IMR-90 (cell line): ENCODE results near the gene CYFIP2.

ENCODE experiments used
- BHLHE40 ChIP-seq: fragments of 150-350 bp; IDR thresholded peaks from 2 replicates; pipeline ENCODE4 v1.6.1; 2016; ENCODE audit warnings: mild to moderate bottlenecking, low read depth, low read length
- CEBPB ChIP-seq: IDR thresholded peaks from 2 replicates; pipeline ENCODE4 v1.6.1; 2012; ENCODE audit warnings: low read depth, low read length, improper control_type of control experiment
- CHD1 ChIP-seq: IDR thresholded peaks from 2 replicates; pipeline ENCODE4 v1.6.1; 2012; ENCODE audit warnings: low read depth, low read length, improper control_type of control experiment
- FOS ChIP-seq: fragments of 150-350 bp; IDR thresholded peaks from 2 replicates; pipeline ENCODE4 v1.6.1; 2016; ENCODE audit warnings: low read depth, low read length
- MAFK ChIP-seq: IDR thresholded peaks from 2 replicates; pipeline ENCODE4 v1.6.1; 2012; ENCODE audit warnings: low read depth, low read length, improper control_type of control experiment
- MXI1 ChIP-seq: IDR thresholded peaks from 2 replicates; pipeline ENCODE4 v1.6.1; 2012; ENCODE audit warnings: low read depth, mild to moderate bottlenecking, low read length, moderate library complexity, borderline replicate concordance
- POLR2A ChIP-seq: IDR thresholded peaks from 2 replicates; pipeline ENCODE4 v1.6.1; 2012; ENCODE audit warnings: mild to moderate bottlenecking, low read depth, low read length
- RAD21 ChIP-seq: IDR thresholded peaks from 2 replicates; pipeline ENCODE4 v1.6.1; 2012; ENCODE audit warnings: low read length, improper control_type of control experiment
- RCOR1 ChIP-seq: IDR thresholded peaks from 2 replicates; pipeline ENCODE4 v1.6.1; 2012; ENCODE audit warnings: mild to moderate bottlenecking, low read length, improper control_type of control experiment; ENCODE audit not compliant: insufficient replicate concordance
- RFX5 ChIP-seq: IDR thresholded peaks from 2 replicates; pipeline ENCODE4 v1.8.0; 2012; ENCODE audit warnings: low read depth, mild to moderate bottlenecking, low read length, moderate library complexity
- SMC3 ChIP-seq: fragments of 150-350 bp; IDR thresholded peaks from 2 replicates; pipeline ENCODE4 v1.6.1; 2016; ENCODE audit warnings: low read depth, mild to moderate bottlenecking, antibody characterized with exemption, low read length, moderate library complexity
- USF2 ChIP-seq: fragments of 150-350 bp; IDR thresholded peaks from 2 replicates; pipeline ENCODE4 v1.6.1; 2017; ENCODE audit warnings: mild to moderate bottlenecking, antibody characterized with exemption, low read length, low read depth
- TF ChIP-seq, protein P1 (sequence below): conservative IDR thresholded peaks from 2 replicates; pipeline ENCODE4 v1.5.1; 2012; ENCODE audit warnings: mild to moderate bottlenecking, low read depth, low read length, improper control_type of control experiment
- TF ChIP-seq, protein P2 (sequence below): fragments of 150-350 bp; IDR thresholded peaks from 2 replicates; pipeline ENCODE4 v1.6.1; 2016; ENCODE audit warnings: low read depth, mild to moderate bottlenecking, low read length, moderate library complexity, borderline replicate concordance

GRCh38 chr5:157301066-157301465 lies 35.1 kb downstream of the CYFIP2 start:
- TF ChIP-seq SMC3, result no peak
- TF ChIP-seq, protein P1, sequence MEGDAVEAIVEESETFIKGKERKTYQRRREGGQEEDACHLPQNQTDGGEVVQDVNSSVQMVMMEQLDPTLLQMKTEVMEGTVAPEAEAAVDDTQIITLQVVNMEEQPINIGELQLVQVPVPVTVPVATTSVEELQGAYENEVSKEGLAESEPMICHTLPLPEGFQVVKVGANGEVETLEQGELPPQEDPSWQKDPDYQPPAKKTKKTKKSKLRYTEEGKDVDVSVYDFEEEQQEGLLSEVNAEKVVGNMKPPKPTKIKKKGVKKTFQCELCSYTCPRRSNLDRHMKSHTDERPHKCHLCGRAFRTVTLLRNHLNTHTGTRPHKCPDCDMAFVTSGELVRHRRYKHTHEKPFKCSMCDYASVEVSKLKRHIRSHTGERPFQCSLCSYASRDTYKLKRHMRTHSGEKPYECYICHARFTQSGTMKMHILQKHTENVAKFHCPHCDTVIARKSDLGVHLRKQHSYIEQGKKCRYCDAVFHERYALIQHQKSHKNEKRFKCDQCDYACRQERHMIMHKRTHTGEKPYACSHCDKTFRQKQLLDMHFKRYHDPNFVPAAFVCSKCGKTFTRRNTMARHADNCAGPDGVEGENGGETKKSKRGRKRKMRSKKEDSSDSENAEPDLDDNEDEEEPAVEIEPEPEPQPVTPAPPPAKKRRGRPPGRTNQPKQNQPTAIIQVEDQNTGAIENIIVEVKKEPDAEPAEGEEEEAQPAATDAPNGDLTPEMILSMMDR, result no peak
- TF ChIP-seq USF2, result no peak
- no peak for TF ChIP-seq POLR2A
- TF ChIP-seq BHLHE40, result no peak
- TF ChIP-seq RAD21, result no peak
- TF ChIP-seq RCOR1, result no peak
- TF ChIP-seq, protein P2, sequence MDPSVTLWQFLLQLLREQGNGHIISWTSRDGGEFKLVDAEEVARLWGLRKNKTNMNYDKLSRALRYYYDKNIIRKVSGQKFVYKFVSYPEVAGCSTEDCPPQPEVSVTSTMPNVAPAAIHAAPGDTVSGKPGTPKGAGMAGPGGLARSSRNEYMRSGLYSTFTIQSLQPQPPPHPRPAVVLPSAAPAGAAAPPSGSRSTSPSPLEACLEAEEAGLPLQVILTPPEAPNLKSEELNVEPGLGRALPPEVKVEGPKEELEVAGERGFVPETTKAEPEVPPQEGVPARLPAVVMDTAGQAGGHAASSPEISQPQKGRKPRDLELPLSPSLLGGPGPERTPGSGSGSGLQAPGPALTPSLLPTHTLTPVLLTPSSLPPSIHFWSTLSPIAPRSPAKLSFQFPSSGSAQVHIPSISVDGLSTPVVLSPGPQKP, result no peak
- no peak for TF ChIP-seq RFX5
- no peak for TF ChIP-seq MAFK
- TF ChIP-seq CHD1, result no peak
- no peak for TF ChIP-seq FOS
- no peak for TF ChIP-seq MXI1
- TF ChIP-seq CEBPB, result no peak
